Adrenal gland (tissue), 5 donors: ENCODE data around the gene RAX2.

Source experiments
- POLR2A ChIP-seq, 2 donors: fragments of 450-650 bp; IDR thresholded peaks; one replicate each; pipeline ENCODE4 v1.6.1; 2017; ENCODE audit warnings: antibody characterized with exemption in 2 of 2, mild to moderate bottlenecking in 2 of 2, moderate library complexity in 1 of 2
- TF ChIP-seq, protein P1 (sequence below), 6 experiments: fragments of 450-650 bp in 4 of 6; fragments of 200-600 bp in 2 of 6; sonication (generic) in 1 of 6; IDR thresholded peaks; 1 replicate in 5 of 6; 2 replicates in 1 of 6; pipeline versions ENCODE4 v1.5.1 to v1.8.0; 2016 to 2021; ENCODE audit warnings: antibody characterized with exemption in 6 of 6, mild to moderate bottlenecking in 2 of 6, moderate library complexity in 1 of 6
- donor health status: DM: no; HTN: no; CAD: no.

DNA sequence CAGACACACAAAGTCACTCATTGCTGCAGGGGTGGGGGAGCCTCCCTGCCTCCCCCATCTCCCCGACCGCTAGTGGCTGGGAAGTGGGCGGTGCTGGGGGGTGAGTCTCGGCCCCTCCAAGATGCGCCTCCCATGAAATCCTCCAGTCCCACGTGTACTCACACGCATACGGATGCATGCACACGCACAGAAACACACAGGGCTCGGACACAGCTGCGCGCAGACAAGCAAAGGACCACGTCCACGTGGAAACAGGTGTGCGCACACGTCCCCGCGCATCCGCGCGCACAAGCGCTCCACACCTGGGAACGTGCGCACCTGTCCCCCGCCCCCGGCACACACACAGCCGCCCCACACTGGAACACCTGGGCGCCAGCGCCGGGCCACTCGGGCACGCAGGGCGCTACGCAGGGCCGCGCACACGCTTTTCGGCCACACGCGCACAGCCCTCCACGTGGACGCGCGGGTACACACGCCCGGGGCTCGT lies 13.5 kb upstream of the RAX2 start:
- TF ChIP-seq, protein P1, sequence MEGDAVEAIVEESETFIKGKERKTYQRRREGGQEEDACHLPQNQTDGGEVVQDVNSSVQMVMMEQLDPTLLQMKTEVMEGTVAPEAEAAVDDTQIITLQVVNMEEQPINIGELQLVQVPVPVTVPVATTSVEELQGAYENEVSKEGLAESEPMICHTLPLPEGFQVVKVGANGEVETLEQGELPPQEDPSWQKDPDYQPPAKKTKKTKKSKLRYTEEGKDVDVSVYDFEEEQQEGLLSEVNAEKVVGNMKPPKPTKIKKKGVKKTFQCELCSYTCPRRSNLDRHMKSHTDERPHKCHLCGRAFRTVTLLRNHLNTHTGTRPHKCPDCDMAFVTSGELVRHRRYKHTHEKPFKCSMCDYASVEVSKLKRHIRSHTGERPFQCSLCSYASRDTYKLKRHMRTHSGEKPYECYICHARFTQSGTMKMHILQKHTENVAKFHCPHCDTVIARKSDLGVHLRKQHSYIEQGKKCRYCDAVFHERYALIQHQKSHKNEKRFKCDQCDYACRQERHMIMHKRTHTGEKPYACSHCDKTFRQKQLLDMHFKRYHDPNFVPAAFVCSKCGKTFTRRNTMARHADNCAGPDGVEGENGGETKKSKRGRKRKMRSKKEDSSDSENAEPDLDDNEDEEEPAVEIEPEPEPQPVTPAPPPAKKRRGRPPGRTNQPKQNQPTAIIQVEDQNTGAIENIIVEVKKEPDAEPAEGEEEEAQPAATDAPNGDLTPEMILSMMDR (IDR thresholded peaks at IDR 0.05): no peak
- no peak for TF ChIP-seq POLR2A (IDR thresholded peaks at IDR 0.05)
